ENCODE measurements around the gene DCUN1D3. TPM values are rescaled to one million over a fixed set of nuclear protein-coding genes. Genes with fewer than 3 reads are reported as not detected.

The DCUN1D3 gene
- total RNA-seq, 2 experiments from 2014 or later = 13.0 to 13.1 TPM

- CTCF ChIA-PET = interaction anchor here (0.7 to 1.5 kb wide), 3 partner anchors 28 to 34 kb away, joined by 3 to 4 read pairs (median 3); no protein-coding TSS in a partner anchor
- POLR2A ChIA-PET = interaction anchor here (0.8 to 1.8 kb wide), 5 partner anchors 11 to 93 kb away, joined by 4 to 16 read pairs (median 13); partner anchors contain the start of genes ERI2 and REXO5
Observed at GRCh38 chr16:20899477-20900298, 470 bp downstream of the DCUN1D3 start.

GRCh38 chr16:20899071-20899470, 1.1 kb downstream of the DCUN1D3 start:
- ChIA-PET POLR2A (interaction anchor here (0.6 to 1.8 kb wide), 2 partner anchors 12 to 318 kb away, joined by 6 to 13 read pairs; no protein-coding TSS in a partner anchor), CTCF (interaction anchor here (0.7 kb wide), 1 partner anchor 33 kb away, joined by 3 read pairs; no protein-coding TSS in a partner anchor)

DNA sequence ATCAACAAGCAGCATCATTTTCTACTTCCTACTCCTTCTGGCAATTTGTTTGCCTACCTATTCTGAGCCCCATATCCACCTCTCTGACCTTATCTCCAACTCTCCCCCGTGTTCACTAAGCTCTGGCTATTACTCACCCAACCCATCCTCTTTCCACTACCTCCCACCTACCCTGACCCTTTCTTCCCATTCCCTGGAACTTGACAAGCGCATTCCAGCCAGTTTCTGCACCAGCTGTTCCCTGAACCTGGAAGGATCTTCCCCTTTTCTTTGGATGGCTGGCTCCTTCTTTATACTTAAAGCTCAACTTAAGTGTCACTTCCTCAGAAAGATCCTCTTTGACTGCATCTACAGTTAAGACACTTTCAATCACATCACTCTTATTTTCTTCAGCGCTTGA, 2.2 kb downstream of the DCUN1D3 start:
- POLR2A ChIA-PET = interaction anchor here (0.5 kb wide), 1 partner anchor 261 kb away, joined by 4 read pairs; no protein-coding TSS in a partner anchor
- CTCF ChIA-PET = no interaction called here

- ChIA-PET CTCF (no interaction called here), POLR2A (interaction anchor here (0.5 kb wide), 1 partner anchor 262 kb away, joined by 4 read pairs; no protein-coding TSS in a partner anchor)
Observed at GRCh38 chr16:20897253-20897897, 2.8 kb downstream of the DCUN1D3 start.

- CTCF ChIA-PET = no interaction called here
Observed at GRCh38 chr16:20894388-20894787, 5.8 kb downstream of the DCUN1D3 start.

DNA sequence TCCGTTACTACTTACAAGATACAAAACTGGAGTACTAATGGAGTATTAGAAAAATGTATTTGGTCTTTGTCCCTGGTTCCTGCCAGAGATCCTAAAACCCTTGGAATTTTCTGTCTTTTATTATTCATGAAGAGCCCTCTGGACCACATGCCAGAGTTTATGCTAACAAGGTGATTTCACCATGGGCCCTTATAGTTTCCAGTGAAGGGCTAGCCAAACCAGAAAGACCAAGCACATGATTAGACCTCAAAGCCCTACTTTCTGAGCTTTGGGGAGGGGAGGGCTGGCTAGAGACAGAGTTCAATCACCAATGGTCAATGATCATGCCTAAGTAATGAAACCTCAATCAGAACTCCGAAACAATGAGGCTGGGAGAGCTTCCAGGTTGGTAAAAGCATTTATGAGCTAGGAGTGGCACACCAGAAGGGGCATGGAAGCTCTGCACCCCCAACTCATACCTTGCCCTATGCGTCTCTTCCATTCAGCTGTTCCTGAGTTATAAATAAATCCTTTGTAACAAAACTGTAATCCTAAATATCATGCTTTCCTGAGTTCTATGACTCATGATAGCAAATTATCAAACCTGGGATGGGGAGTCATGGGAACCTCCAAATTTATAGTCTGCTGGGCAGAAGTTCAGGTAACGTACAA, 10.4 kb downstream of the DCUN1D3 start:
- ChIA-PET POLR2A (no interaction called here), CTCF (interaction anchor here (0.7 kb wide), 1 partner anchor 33 kb away, joined by 5 read pairs; no protein-coding TSS in a partner anchor)

More at GRCh38 chr16:20894388-20894787, 5.8 kb downstream of the DCUN1D3 start:
- POLR2A ChIA-PET = no interaction called here

DNA sequence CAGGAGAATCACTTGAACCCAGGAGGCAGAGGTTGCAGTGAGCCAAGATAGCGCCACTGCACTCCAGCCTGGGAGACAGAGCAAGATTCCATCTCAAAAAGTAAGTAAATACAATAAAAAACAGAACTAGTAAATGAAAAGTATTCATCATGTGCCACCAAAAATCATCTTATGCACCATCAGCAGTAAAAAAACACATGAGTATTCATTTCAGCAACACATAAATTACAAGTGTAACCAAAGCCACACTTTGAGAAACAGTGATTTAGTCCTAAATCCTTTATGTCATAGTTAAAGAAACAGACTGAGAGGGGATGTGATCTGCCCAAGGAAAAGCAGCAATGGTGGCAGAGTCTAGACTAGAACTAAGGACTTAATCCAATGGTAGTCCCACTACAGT, 13.0 kb downstream of the DCUN1D3 start:
- ChIA-PET CTCF (interaction anchor here (1.2 kb wide), 1 partner anchor 37 kb away, joined by 3 read pairs; no protein-coding TSS in a partner anchor), POLR2A (no interaction called here)

DNA sequence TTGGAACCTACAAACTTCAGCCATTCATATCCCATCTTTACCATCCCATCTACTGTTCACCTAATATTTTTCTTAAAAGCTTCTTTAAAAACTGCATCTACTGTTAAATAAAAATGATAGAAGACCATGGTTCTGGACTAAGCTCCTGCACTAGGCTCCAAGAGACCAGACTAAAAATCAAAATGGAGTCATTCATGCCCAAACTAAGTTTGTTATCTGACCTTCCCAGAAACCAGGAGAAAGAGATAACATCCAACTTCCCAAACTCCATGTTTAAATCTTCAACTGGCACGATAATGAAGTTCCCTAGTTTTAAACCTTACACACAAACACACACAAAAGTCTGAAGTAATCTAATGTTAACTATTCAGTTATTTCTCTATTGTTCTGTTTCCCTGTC, 13.8 kb downstream of the DCUN1D3 start:
- CTCF ChIA-PET = no interaction called here
- POLR2A ChIA-PET = no interaction called here

DNA sequence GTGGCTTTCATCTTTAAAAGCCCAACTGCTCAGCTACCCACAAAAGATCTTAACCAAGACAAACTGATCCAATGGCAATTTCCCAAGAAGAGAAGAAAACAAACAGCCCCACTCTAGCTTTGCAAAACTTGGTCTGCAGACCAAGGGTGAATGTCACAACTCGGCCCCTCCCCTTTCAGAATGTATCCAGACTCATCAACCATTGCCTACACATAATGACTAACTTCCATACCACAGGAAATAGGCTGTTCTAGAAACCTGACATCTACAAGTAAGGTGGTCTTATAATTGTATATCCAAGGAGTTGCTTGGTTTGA, 16.0 kb downstream of the DCUN1D3 start:
- POLR2A ChIA-PET = interaction anchor here (0.5 kb wide), 1 partner anchor 54 kb away, joined by 6 read pairs; no protein-coding TSS in a partner anchor
- CTCF ChIA-PET = no interaction called here

GRCh38 chr16:20883554-20884239, 16.5 kb downstream of the DCUN1D3 start:
- ChIA-PET CTCF (no interaction called here), POLR2A (interaction anchor here (0.5 kb wide), 1 partner anchor 55 kb away, joined by 6 read pairs; no protein-coding TSS in a partner anchor)

DNA sequence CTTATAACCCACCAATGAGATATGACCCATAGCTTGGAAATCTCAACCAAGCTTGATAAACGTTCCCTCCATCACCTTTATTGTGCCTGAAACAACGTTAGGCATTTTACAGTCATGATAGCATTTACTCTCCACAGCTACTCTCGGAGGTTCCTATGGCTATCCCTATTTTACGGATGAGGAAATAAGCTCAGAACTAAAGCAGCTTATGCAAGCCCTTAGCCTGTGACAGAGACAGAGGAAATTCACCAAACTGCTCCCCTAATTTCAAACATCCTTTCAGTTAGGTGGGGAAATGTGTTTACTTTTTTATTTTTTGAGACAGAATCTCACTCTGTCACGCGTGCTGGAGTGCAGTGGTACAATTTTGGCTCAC, 18.7 kb downstream of the DCUN1D3 start:
- POLR2A ChIA-PET = no interaction called here
- CTCF ChIA-PET = no interaction called here

- ChIA-PET POLR2A (interaction anchor here (0.6 kb wide), 1 partner anchor 19 kb away, joined by 6 read pairs; the partner anchor contains the start of genes DCUN1D3 and LYRM1), CTCF (no interaction called here)
Observed at GRCh38 chr16:20880867-20881502, 19.2 kb downstream of the DCUN1D3 start.

DNA sequence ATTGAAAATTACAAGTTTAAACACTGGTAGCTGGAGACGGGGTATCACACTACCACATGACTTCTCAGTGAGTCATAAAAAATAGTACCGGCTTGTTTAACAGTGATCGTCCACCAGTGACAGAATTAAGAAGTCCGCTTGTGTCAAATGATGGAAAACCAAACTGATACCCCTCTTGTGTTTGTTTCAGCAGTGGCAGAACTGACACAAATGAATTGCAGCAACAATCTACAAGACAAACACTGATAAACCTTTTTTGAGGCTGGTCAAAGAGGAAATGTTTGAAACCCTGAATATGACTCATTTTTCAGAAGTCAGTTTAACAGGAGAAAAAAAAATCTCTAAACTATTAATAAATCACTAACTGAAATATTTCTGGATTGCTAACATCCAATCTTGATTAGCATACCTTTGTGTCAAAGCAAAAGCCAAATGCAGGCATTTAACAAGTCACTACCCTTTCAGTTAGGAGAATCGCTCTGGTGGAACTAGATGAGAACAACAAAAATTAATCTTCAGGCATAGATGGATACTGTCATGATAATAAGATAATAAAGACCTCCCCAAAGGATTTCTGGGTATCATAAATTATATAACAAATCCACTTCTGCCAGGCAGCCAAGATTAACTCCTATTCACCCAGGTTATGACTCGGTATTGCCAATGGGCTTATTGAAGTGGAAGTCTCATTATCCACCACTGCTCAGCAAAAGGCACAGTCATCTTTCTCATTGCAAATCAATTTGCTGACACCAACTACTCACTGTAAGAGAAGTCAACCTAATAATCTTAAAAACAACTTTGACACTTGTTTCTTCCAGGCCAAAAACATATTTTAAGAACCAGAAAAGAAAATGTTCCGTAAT, 20.8 kb downstream of the DCUN1D3 start:
- ChIA-PET POLR2A (interaction anchor here (1.1 to 1.4 kb wide), 2 partner anchors 21 to 32 kb away, joined by 3 read pairs; partner anchors contain the start of gene LYRM1), CTCF (no interaction called here)

- CTCF ChIA-PET = no interaction called here
- POLR2A ChIA-PET = interaction anchor here (1.1 to 1.4 kb wide), 2 partner anchors 22 to 32 kb away, joined by 3 read pairs; partner anchors contain the start of gene LYRM1
Observed at GRCh38 chr16:20878682-20879147, 21.4 kb downstream of the DCUN1D3 start.

DNA sequence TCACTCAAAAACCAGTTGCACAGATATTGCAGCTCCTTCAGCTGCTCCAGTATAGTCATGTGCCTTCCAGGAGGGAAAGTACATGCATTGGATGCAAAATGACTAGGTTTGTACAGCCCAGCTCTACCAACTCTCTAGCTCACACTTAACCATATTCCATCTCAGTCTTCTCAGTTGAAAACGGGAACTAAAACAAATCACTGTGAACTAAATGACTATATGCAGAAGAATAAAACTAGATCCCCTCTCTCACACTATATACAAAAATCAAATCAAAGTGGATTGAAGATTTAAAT, 24.9 kb downstream of the DCUN1D3 start:
- POLR2A ChIA-PET = interaction anchor here (0.7 kb wide), 1 partner anchor 9 kb away, joined by 4 read pairs; no protein-coding TSS in a partner anchor

DNA sequence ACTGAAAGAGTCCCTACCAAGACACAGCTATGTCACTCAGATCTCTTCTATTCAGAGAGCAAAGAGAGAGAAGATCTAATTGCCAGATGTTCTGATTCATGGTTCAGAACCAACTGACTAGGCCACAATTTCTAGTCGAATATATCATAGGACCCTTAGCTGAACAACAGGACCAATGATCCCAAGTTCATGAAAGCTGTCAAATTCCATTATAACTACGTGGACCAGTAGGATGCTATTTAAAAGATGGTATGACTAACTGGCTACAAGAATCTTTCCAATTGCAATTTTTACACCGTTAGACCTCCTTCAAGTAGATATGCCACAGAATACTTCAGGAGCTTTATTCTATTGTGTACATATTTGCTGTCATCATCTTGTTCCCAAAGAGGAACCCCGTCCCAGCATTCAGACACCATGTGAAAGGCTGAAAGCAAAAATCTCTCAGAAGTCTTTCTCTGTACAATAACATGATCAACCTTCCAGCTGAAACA, 26.0 kb downstream of the DCUN1D3 start:
- ChIA-PET POLR2A (no interaction called here), CTCF (interaction anchor here (0.7 to 1.3 kb wide), 5 partner anchors 8 to 30 kb away, joined by 3 to 5 read pairs (median 4); no protein-coding TSS in a partner anchor)

More for the DNA sequence above, 24.9 kb downstream of the DCUN1D3 start:
- CTCF ChIA-PET = interaction anchor here (1.0 to 1.3 kb wide), 3 partner anchors 9 to 31 kb away, joined by 3 to 5 read pairs (median 4); no protein-coding TSS in a partner anchor

DNA sequence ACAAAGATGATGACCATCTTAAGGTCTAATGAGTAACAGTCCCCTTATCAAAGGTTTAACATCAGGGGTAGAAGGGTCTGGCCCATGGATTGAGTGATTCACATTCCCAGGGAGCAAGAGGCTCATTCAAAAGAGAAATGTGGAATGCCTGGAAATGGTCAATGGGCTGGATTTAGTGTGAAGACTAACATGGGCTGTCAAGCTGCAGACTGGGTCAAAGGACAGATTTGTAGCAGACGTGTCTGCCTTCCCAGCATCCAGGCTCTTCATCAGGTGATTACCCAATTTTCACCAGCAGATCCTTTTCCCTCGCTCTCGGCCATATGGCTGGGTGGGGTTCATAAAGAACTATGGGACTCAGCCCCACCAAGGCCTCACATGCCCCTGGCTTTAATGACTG, 26.8 kb downstream of the DCUN1D3 start:
- ChIA-PET POLR2A (no interaction called here), CTCF (no interaction called here)

All from activated CD8-positive, alpha-beta memory T cell treated with anti-CD3 and anti-CD28 coated beads for 36 hours (primary cell).